Adrenal gland (tissue), 12 donors: Measurements from ENCODE around the gene TGOLN2. TPM values are rescaled to one million over a fixed set of nuclear protein-coding genes. Genes with fewer than 3 reads are reported as not detected.
"Not testable (repeated sequence)": the region's sequence is repeated elsewhere in the genome, so short reads cannot be mapped to it uniquely, and the experiment has no call there.

Source experiments
- DNase-seq, 7 donors: peaks; one replicate each; pipeline ENCODE4 v3.0.0-alpha.2; 2019 to 2020
- H3K27ac ChIP-seq, 5 donors: fragments of 200-600 bp; sonication (generic) in 4 of 5; 1 replicate in 3 of 5; 2 replicates in 2 of 5; pipeline versions ENCODE4 v1.5.1 to v1.8.0; 2016 to 2020; ENCODE audit warnings: mild to moderate bottlenecking in 1 of 5
- H3K27me3 ChIP-seq: fragments of 200-600 bp; 2 replicates; pipeline ENCODE4 v1.8.0; 2021
- H3K36me3 ChIP-seq, 2 donors: fragments of 200-600 bp; replicated peaks in 1 of 2; 1 replicate in 1 of 2; 2 replicates in 1 of 2; pipeline versions ENCODE4 v1.5.1 to v1.8.0; 2018 to 2022
- H3K4me1 ChIP-seq, 2 donors: fragments of 200-600 bp; replicated peaks in 1 of 2; 1 replicate in 1 of 2; 2 replicates in 1 of 2; pipeline versions ENCODE4 v1.5.1 to v1.8.0; 2018 to 2021
- H3K4me3 ChIP-seq, 4 donors: fragments of 200-600 bp; sonication (generic) in 3 of 4; one replicate each; pipeline ENCODE4 v1.5.1; 2016 to 2018
- H3K9me3 ChIP-seq, 3 donors: fragments of 200-600 bp; sonication (generic) in 1 of 3; replicated peaks in 1 of 3; 1 replicate in 2 of 3; 2 replicates in 1 of 3; pipeline versions ENCODE4 v1.5.1 to v1.8.0; 2016 to 2021
- CTCF ChIP-seq, 6 experiments: fragments of 450-650 bp in 4 of 6; fragments of 200-600 bp in 2 of 6; sonication (generic) in 1 of 6; IDR thresholded peaks; 1 replicate in 5 of 6; 2 replicates in 1 of 6; pipeline versions ENCODE4 v1.5.1 to v1.8.0; 2016 to 2021; ENCODE audit warnings: antibody characterized with exemption in 6 of 6, mild to moderate bottlenecking in 2 of 6, moderate library complexity in 1 of 6
- POLR2A ChIP-seq, 2 donors: fragments of 450-650 bp; IDR thresholded peaks; one replicate each; pipeline ENCODE4 v1.6.1; 2017; ENCODE audit warnings: antibody characterized with exemption in 2 of 2, mild to moderate bottlenecking in 2 of 2, moderate library complexity in 1 of 2
- WGBS, 4 donors: extraction: QIAGEN DNeasy Blood & Tissue Kit in 2 of 4; methylation state at CpG; one replicate each; pipeline versions ENCODE4 v1.1.5 to v1.1.7; 2013 to 2017; 5-methylcytosine and 5-hydroxymethylcytosine counted together
- intact Hi-C, 2 donors: fragments of 100-400 bp; cut with DNase I; formaldehyde crosslinking; loops; one replicate each; pipeline versions ENCODE4 v1.14.1 to v1.15.0; 2022 to 2023
- polyA plus RNA-seq, 3 donors: library from polyadenylated mRNA; stranded (reverse); fragments of 200-250 nt in 2 of 3; fragments of 350-450 nt in 1 of 3; fragmentation: Illumina TruSeq in 1 of 3; extraction: RNeasy Lipid Tissue Mini Kit (QIAGEN cat#74804) in 1 of 3; gene quantifications; one replicate each; pipeline ENCODE4 v1.2.3, GENCODE V29; 2013 to 2014
- total RNA-seq, 9 donors: library from RNA; depleted of rRNA in 4 of 9; stranded (reverse); fragments of >200 nt in 4 of 9; fragments of 120-200 nt in 1 of 9; fragmentation: NEBNext Ultra II Directional in 1 of 9; extraction: Animal tissue kit (Norgen Biotek cat#: 25700) in 1 of 9; gene quantifications; one replicate each; pipeline versions ENCODE4 v1.1.0 to v1.2.4, GENCODE V29; 2013 to 2023
- donor health status: healthy with polysubstance abuse.
- donor health status: Bipolar disorder and iron deficiency.
- donor health status: DM: yes; HTN: yes; CAD: no.
- donor health status: DM: no; HTN: no; CAD: no.
- donor health status: DM: no; HTN: no; CAD: no.
- donor health status: DM: yes; HTN: yes; CAD: no.

Gene TGOLN2
- total and polyA plus RNA-seq, 12 donors = 14.8 to 186 (median 140) TPM

GRCh38 chr2:85371045-85371444 is 43.3 kb upstream of the TGOLN2 start:
- Histone ChIP-seq H3K27me3 (no peaks in the 10 kb centered on the region), H3K4me3 (no peak overlapping the region), H3K9me3 (no peaks in the 10 kb centered on the region), H3K36me3 (no peaks in the 10 kb centered on the region), H3K4me1 (no peaks in the 10 kb centered on the region), H3K27ac (no peak overlapping the region)
- intact Hi-C loops = no loop called here
- DNase-seq = no peak
- WGBS, 4 donors = 94 to 99% (median 94%) methylated on average over 11 of the region's 11 CpGs
- TF ChIP-seq CTCF (IDR thresholded peaks at IDR 0.05) = no peak
- TF ChIP-seq POLR2A (IDR thresholded peaks at IDR 0.05) = no peak

GRCh38 chr2:85369500-85369899 is 41.7 kb upstream of the TGOLN2 start:
- H3K27ac ChIP-seq = no peak overlapping the region

GRCh38 chr2:85368921-85369320 is 41.1 kb upstream of the TGOLN2 start:
- Histone ChIP-seq H3K4me3 (no peak overlapping the region), H3K27ac (no peak overlapping the region), H3K27me3 (no peaks in the 10 kb centered on the region), H3K36me3 (no peaks in the 10 kb centered on the region), H3K9me3 (no peaks in the 10 kb centered on the region), H3K4me1 (peaks cover 0 to 8% of the 10 kb centered on the region in 2 donors)
- intact Hi-C loops = no loop called here
- TF ChIP-seq POLR2A (IDR thresholded peaks at IDR 0.05) (no peak), CTCF (IDR thresholded peaks at IDR 0.05) (no peak)
- no peak for DNase-seq

More at GRCh38 chr2:85369500-85369899, 41.7 kb upstream of the TGOLN2 start:
- H3K9me3 ChIP-seq = no peaks in the 10 kb centered on the region
- peaks cover 0 to 8% of the 10 kb centered on the region in 2 donors for H3K4me1 ChIP-seq
- 75 to 87% (median 80%) methylated on average over 4 to 5 of the region's 5 CpGs for WGBS, 4 donors
- DNase-seq = no peak
- H3K36me3 ChIP-seq = no peaks in the 10 kb centered on the region
- no peak overlapping the region for H3K4me3 ChIP-seq
- intact Hi-C loops = no loop called here
- TF ChIP-seq POLR2A (IDR thresholded peaks at IDR 0.05) (no peak), CTCF (IDR thresholded peaks at IDR 0.05) (no peak)
- H3K27me3 ChIP-seq = no peaks in the 10 kb centered on the region

- Histone ChIP-seq H3K4me3 (no peak overlapping the region), H3K27ac (no peak overlapping the region), H3K9me3 (no peaks in the 10 kb centered on the region), H3K4me1 (peaks cover 0 to 8% of the 10 kb centered on the region in 2 donors), H3K36me3 (peaks cover 0 to 13% of the 10 kb centered on the region in 2 donors), H3K27me3 (no peaks in the 10 kb centered on the region)
- intact Hi-C loops = no loop called here
- no peak for TF ChIP-seq POLR2A (IDR thresholded peaks at IDR 0.05)
- TF ChIP-seq CTCF (IDR thresholded peaks at IDR 0.05) = no peak
- no peak for DNase-seq
- 82 to 92% (median 86%) methylated on average over 5 of the region's 5 CpGs for WGBS, 4 donors
These were observed 39.4 kb upstream of the TGOLN2 start for GRCh38 chr2:85367180-85367579.

- H3K27me3 ChIP-seq, intact Hi-C loops, H3K27ac ChIP-seq, DNase-seq, H3K4me3 ChIP-seq, H3K9me3 ChIP-seq: not testable (repeated sequence)
- 84 to 94% (median 89%) methylated on average over 5 of the region's 5 CpGs for WGBS, 4 donors
- H3K4me1 ChIP-seq = peaks cover 0 to 20% of the 10 kb centered on the region in 2 donors
- H3K36me3 ChIP-seq = peaks cover 0 to 21% of the 10 kb centered on the region in 2 donors
These were observed 35.0 kb upstream of the TGOLN2 start for GRCh38 chr2:85362653-85363387.
